Transverse colon (tissue), 3 donors: ENCODE measurements around the gene ASTN1.

Experiments
- EP300 ChIP-seq: sonication (generic); formaldehyde crosslinking; IDR thresholded peaks from one replicate; pipeline ENCODE4 v1.6.1; 2017; ENCODE audit warnings: antibody characterized with exemption, low read depth
- POLR2A ChIP-seq: fragments of 450-650 bp; IDR thresholded peaks from one replicate; pipeline ENCODE4 v1.6.1; 2016; ENCODE audit warnings: antibody characterized with exemption, mild to moderate bottlenecking, moderate library complexity
- TF ChIP-seq, protein P1 (sequence below), 5 experiments: fragments of 200-600 bp in 3 of 5; fragments of 450-650 bp in 2 of 5; sonication (generic) in 3 of 5; IDR thresholded peaks; 1 replicate in 2 of 5; 2 replicates in 3 of 5; pipeline ENCODE4 v1.5.1; 2016 to 2017; ENCODE audit warnings: antibody characterized with exemption in 5 of 5, inconsistent platforms in 3 of 5, mild to moderate bottlenecking in 2 of 5, moderate library complexity in 1 of 5

DNA sequence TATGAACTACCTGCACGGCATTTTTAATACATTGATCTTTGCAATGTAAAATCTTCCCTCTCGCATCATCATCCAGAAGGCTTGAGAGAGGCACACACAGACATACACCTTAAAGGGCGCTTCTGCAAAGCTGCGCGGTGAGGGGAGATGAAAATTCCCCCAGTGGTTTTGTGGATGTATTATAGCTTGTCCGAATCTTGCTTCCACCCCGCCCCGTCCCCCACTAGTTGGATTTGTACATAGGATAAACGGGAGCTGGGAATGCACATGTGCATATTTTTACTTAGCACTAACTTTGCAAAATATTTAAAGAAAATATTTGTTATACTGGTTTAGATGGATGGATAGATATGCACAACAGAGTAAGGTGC lies 542 bp upstream of the ASTN1 start:
- TF ChIP-seq POLR2A (no peak), EP300 (no peak)
- TF ChIP-seq, protein P1, sequence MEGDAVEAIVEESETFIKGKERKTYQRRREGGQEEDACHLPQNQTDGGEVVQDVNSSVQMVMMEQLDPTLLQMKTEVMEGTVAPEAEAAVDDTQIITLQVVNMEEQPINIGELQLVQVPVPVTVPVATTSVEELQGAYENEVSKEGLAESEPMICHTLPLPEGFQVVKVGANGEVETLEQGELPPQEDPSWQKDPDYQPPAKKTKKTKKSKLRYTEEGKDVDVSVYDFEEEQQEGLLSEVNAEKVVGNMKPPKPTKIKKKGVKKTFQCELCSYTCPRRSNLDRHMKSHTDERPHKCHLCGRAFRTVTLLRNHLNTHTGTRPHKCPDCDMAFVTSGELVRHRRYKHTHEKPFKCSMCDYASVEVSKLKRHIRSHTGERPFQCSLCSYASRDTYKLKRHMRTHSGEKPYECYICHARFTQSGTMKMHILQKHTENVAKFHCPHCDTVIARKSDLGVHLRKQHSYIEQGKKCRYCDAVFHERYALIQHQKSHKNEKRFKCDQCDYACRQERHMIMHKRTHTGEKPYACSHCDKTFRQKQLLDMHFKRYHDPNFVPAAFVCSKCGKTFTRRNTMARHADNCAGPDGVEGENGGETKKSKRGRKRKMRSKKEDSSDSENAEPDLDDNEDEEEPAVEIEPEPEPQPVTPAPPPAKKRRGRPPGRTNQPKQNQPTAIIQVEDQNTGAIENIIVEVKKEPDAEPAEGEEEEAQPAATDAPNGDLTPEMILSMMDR (IDR thresholded peaks at IDR 0.05), result no peak
